HL-60 (cell line): ENCODE results near the gene PITPNC1.
"Not testable (repeated sequence)": the region's sequence is repeated elsewhere in the genome, so short reads cannot be mapped to it uniquely, and the experiment has no call there.

Source experiments
- DNase-seq, 2 experiments: peaks; one replicate each; pipeline ENCODE4 v3.0.0-alpha.2; 2010 to 2020; ENCODE audit warnings: low read depth in 1 of 2, low spot score in 1 of 2
- H3K27ac ChIP-seq: fragments of 250-450 bp; sonication (Bioruptor Pico); replicated peaks from 2 replicates; pipeline ENCODE4 v1.5.1; 2020; ENCODE audit warnings: mild to moderate bottlenecking, moderate library complexity
- H3K27me3 ChIP-seq: fragments of 250-450 bp; sonication (Bioruptor Pico); 2 replicates; pipeline ENCODE4 v1.5.1; 2021; ENCODE audit warnings: mild to moderate bottlenecking, moderate library complexity; ENCODE audit not compliant: insufficient read depth, poor library complexity, severe bottlenecking
- H3K4me3 ChIP-seq: replicated peaks from 2 replicates; pipeline ENCODE4 v1.5.1; 2011; ENCODE audit warnings: mild to moderate bottlenecking, control low read depth, low read length; ENCODE audit not compliant: insufficient read depth
- CTCF ChIP-seq: IDR thresholded peaks from one replicate; pipeline ENCODE4 v1.5.1; 2011; ENCODE audit warnings: low read length, control low read depth, inconsistent platforms; ENCODE audit not compliant: insufficient read depth
- GABPA ChIP-seq: IDR thresholded peaks from 2 replicates; pipeline ENCODE4 v1.6.1; 2012; ENCODE audit warnings: low read depth
- POLR2AphosphoS5 ChIP-seq: IDR thresholded peaks from 2 replicates; pipeline ENCODE4 v1.6.1; 2012; ENCODE audit warnings: low read depth
- REST ChIP-seq: IDR thresholded peaks from 2 replicates; pipeline ENCODE4 v1.6.1; 2012; ENCODE audit warnings: low read depth; ENCODE audit not compliant: insufficient replicate concordance
- SPI1 ChIP-seq: IDR thresholded peaks from 2 replicates; pipeline ENCODE4 v1.6.1; 2012; ENCODE audit warnings: low read depth, mild to moderate bottlenecking, borderline replicate concordance

PITPNC1 gene

GRCh38 chr17:67336859-67337258 lies 40.2 kb upstream of the PITPNC1 start:
- H3K27me3 ChIP-seq: no peaks in the 10 kb centered on the region
- DNase-seq: no peak
- TF ChIP-seq REST (no peak), CTCF (no peak), SPI1 (no peak), GABPA (no peak), POLR2AphosphoS5 (no peak)
- H3K4me3 ChIP-seq: no peak overlapping the region
- H3K27ac ChIP-seq: no peak overlapping the region

GRCh38 chr17:67338353-67338752 lies 38.7 kb upstream of the PITPNC1 start:
- H3K27me3 ChIP-seq, H3K4me3 ChIP-seq, DNase-seq, H3K27ac ChIP-seq: not testable (repeated sequence)

- no peak for TF ChIP-seq CTCF
- no peak for TF ChIP-seq SPI1
- no peak for TF ChIP-seq POLR2AphosphoS5
- no peak for TF ChIP-seq REST
- no peak for TF ChIP-seq GABPA
- no peak overlapping the region for H3K27ac ChIP-seq
- no peak for DNase-seq
Observed at GRCh38 chr17:67343237-67343636, 33.8 kb upstream of the PITPNC1 start.

GRCh38 chr17:67347826-67348225 lies 29.3 kb upstream of the PITPNC1 start:
- TF ChIP-seq POLR2AphosphoS5: no peak
- TF ChIP-seq CTCF: no peak
- no peak for TF ChIP-seq SPI1
- TF ChIP-seq REST: no peak
- TF ChIP-seq GABPA: no peak
- DNase-seq: no peak
- no peak overlapping the region for H3K4me3 ChIP-seq
- no peak overlapping the region for H3K27ac ChIP-seq
- H3K27me3 ChIP-seq: no peaks in the 10 kb centered on the region

More at GRCh38 chr17:67343237-67343636, 33.8 kb upstream of the PITPNC1 start:
- Histone ChIP-seq H3K4me3 (no peak overlapping the region), H3K27me3 (no peaks in the 10 kb centered on the region)
